Nephron (organoid): ENCODE data around the gene SLC25A28.
"Not testable (repeated sequence)": the region's sequence is repeated elsewhere in the genome, so short reads cannot be mapped to it uniquely, and the experiment has no call there.

Experiments
- H3K27ac Mint-ChIP-seq, 3 experiments: 2 replicates each; pipeline ENCODE4 v1.8.0; 2020; ENCODE audit warnings: mixed read lengths in 3 of 3, mild to moderate bottlenecking in 2 of 3, moderate library complexity in 1 of 3
- H3K27me3 Mint-ChIP-seq: 2 replicates; pipeline ENCODE4 v1.8.0; 2021; ENCODE audit warnings: low read depth, mild to moderate bottlenecking, moderate library complexity, mixed read lengths
- H3K36me3 Mint-ChIP-seq: 2 replicates; pipeline ENCODE4 v1.8.0; 2020; ENCODE audit warnings: low read depth, mixed read lengths
- H3K4me1 Mint-ChIP-seq: 2 replicates; pipeline ENCODE4 v1.8.0; 2020; ENCODE audit warnings: mixed read lengths
- H3K4me3 Mint-ChIP-seq, 3 experiments: 2 replicates each; pipeline ENCODE4 v1.8.0; 2020; ENCODE audit warnings: mild to moderate bottlenecking in 3 of 3, mixed read lengths in 3 of 3, moderate library complexity in 2 of 3
- H3K9me3 Mint-ChIP-seq: 2 replicates; pipeline ENCODE4 v1.8.0; 2020; ENCODE audit warnings: mixed read lengths
- TF ChIP-seq, protein P1 (sequence below), 3 experiments: fragments of 200-600 bp; sonication (generic); IDR thresholded peaks; one replicate each; pipeline ENCODE4 v1.5.0; 2021; ENCODE audit warnings: antibody characterized with exemption in 3 of 3; ENCODE audit not compliant: unreplicated experiment in 3 of 3

Gene SLC25A28

DNA sequence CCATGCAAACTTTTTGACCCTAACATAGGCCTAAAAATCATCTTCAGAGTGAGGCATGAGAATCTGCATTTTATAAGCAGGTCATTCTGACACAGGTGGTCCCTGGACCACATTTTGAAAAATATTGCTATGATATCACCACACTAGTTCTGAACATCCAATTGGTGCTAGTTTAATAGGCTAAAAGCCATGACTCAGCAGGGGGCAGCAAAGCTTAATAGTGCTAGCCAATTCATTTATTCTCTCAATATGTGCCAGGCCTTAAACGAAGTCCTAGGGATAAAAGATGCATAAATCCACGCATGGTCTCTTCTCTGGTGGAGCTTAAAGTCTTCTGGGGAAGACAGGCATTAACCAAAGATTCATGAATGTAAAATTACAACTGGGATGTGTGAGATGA lies 10.2 kb upstream of the SLC25A28 start:
- no peak overlapping the region for H3K27ac Mint-ChIP-seq
- no peak overlapping the region for H3K4me3 Mint-ChIP-seq
- TF ChIP-seq, protein P1, sequence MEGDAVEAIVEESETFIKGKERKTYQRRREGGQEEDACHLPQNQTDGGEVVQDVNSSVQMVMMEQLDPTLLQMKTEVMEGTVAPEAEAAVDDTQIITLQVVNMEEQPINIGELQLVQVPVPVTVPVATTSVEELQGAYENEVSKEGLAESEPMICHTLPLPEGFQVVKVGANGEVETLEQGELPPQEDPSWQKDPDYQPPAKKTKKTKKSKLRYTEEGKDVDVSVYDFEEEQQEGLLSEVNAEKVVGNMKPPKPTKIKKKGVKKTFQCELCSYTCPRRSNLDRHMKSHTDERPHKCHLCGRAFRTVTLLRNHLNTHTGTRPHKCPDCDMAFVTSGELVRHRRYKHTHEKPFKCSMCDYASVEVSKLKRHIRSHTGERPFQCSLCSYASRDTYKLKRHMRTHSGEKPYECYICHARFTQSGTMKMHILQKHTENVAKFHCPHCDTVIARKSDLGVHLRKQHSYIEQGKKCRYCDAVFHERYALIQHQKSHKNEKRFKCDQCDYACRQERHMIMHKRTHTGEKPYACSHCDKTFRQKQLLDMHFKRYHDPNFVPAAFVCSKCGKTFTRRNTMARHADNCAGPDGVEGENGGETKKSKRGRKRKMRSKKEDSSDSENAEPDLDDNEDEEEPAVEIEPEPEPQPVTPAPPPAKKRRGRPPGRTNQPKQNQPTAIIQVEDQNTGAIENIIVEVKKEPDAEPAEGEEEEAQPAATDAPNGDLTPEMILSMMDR (IDR thresholded peaks at IDR 0.05; ENCODE audit: unreplicated experiment in 3 of 3) = peak in 1 of 3 experiments; percentile 12
- no peaks in the 10 kb centered on the region for H3K4me1 Mint-ChIP-seq
- no peaks in the 10 kb centered on the region for H3K9me3 Mint-ChIP-seq
- peaks cover 13% of the 10 kb centered on the region for H3K27me3 Mint-ChIP-seq
- H3K36me3 Mint-ChIP-seq = no peaks in the 10 kb centered on the region

DNA sequence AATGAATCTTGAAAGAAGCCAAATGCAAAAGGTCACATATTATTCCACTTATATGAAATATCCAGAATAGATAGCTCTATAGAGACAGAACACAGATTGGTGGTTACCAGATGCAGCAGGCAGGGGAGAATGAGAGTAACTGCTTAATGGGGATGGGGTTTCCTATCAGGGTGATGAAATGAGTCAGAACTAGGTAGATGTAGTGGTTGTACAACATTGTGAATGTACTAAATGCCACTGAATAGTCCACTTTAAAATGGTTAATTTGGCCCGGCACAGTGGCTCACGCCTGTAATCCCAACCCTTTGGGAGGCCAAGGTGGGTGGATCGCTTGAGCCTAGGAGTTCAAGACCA lies 9.4 kb upstream of the SLC25A28 start:
- TF ChIP-seq, protein P1 (IDR thresholded peaks at IDR 0.05; ENCODE audit: unreplicated experiment in 3 of 3) = no peak
- Mint-ChIP-seq H3K27me3 (peaks cover 7% of the 10 kb centered on the region), H3K4me1 (no peaks in the 10 kb centered on the region), H3K36me3 (no peaks in the 10 kb centered on the region), H3K9me3 (no peaks in the 10 kb centered on the region), H3K4me3 (no peak overlapping the region), H3K27ac (no peak overlapping the region)

GRCh38 chr10:99628923-99629624 lies 8.8 kb upstream of the SLC25A28 start:
- Mint-ChIP-seq H3K27me3 (peaks cover 6% of the 10 kb centered on the region), H3K4me3 (no peak overlapping the region), H3K36me3 (no peaks in the 10 kb centered on the region), H3K9me3 (no peaks in the 10 kb centered on the region), H3K27ac (no peak overlapping the region), H3K4me1 (no peaks in the 10 kb centered on the region)
- TF ChIP-seq, protein P1 (IDR thresholded peaks at IDR 0.05; ENCODE audit: unreplicated experiment in 3 of 3) = no peak

- H3K4me3 Mint-ChIP-seq = peak overlapping the region in 2 of 3 experiments; percentile 27 to 33
- H3K36me3 Mint-ChIP-seq, H3K27me3 Mint-ChIP-seq, H3K4me1 Mint-ChIP-seq, H3K9me3 Mint-ChIP-seq, H3K27ac Mint-ChIP-seq: not testable (repeated sequence)
Observed at GRCh38 chr10:99625124-99625523, 4.9 kb upstream of the SLC25A28 start.

DNA sequence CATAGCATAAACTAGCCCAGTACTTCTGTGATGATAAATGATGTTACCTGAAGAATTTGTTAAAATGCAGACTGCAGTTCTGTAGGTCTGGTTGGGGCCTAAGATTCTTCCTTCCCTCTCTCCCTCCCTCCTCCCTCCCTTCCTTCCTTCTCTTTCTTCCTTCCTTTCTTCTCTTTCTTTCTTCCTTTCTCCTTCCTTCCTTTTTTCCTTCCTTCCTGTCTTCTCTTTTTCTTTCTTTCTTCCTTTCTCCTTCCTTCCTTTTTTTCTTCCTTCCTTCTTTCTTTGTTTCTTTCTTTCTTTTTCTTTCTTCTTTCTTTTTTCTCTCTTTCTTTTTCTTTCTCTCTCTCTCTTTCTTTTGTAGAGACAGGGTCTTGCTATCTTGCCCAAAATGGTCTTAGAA lies 3.7 kb upstream of the SLC25A28 start:
- Mint-ChIP-seq H3K27ac (peak overlapping the region in 1 of 3 experiments; percentile 54), H3K36me3 (no peaks in the 10 kb centered on the region), H3K4me1 (peaks cover 11% of the 10 kb centered on the region), H3K27me3 (no peaks in the 10 kb centered on the region), H3K9me3 (no peaks in the 10 kb centered on the region), H3K4me3 (peak overlapping the region; percentile 41 to 68 (median 49))
- TF ChIP-seq, protein P1 (IDR thresholded peaks at IDR 0.05; ENCODE audit: unreplicated experiment in 3 of 3) = no peak

DNA sequence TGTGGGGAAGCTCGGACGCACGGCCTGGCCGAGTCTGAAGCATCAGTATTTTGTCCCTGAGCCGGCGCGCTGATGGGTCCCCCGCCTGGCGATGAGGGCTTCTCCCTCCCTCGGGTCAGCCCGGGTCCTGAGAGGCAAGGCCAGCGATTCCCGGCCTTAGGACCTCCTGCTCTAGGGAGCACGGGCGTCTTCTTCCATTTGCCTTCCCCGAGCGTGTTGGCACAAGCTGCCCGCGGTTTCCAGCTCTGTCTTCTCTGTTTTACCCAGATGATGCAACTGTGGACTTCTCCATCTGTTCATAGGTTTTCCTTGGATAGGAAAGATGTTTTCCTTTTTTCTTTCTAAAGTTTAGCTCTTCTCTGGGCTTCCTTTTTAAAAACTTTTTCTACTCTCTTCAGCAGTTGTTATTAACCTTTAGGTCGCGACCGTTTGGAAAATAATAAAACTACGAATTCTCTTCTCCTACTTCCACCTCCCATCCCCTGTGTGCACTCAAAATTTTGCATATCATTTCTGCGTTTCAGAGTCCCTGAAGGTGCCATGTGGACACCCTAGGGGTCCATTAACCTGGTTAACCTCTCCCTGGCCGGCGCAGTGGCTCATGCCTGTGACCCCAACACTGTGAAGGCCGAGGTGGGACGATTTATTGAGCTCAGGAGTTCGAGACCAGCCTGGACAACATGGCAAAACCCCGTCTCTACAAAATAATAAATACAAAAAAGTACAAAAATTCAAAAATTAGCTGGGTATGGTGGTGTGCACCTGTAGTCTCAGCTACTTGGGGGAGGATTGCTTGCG lies 1.4 kb upstream of the SLC25A28 start:
- Mint-ChIP-seq H3K4me1 (peaks cover 28% of the 10 kb centered on the region), H3K27ac (peak overlapping the region; percentile 68 to 97 (median 95)), H3K36me3 (no peaks in the 10 kb centered on the region), H3K9me3 (no peaks in the 10 kb centered on the region), H3K4me3 (peak overlapping the region; percentile 83 to 90 (median 87)), H3K27me3 (no peaks in the 10 kb centered on the region)
- TF ChIP-seq, protein P1 (IDR thresholded peaks at IDR 0.05; ENCODE audit: unreplicated experiment in 3 of 3) = no peak
